Measurements from ENCODE around the gene TSHZ2.
"Not testable (repeated sequence)": the region's sequence is repeated elsewhere in the genome, so short reads cannot be mapped to it uniquely, and the experiment has no call there.

Gene TSHZ2

GRCh38 chr20:52996658-52997057 is 24.5 kb downstream of the TSHZ2 start:
- no peak for DNase-seq

GRCh38 chr20:52998268-52998667 is 26.1 kb downstream of the TSHZ2 start:
- DNase-seq: no peak

DNA sequence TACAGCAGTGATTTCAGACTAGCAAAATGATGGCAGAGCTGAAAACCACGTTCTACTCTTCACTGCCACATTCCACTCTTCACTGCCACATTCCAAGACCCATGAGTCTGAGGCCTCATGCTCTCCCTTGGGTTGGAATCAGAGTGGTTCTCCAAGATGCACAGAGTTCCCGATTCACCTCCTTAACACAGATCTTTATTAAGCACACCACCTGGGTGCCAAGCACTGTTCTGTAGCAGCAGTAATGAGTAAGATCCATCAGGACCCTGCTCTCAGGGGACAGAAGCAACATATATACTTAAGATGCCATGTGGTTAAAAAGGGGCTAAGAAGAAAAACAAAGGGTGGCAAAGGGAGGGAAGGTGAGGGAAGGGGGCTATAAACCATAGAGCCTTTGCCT is 26.9 kb downstream of the TSHZ2 start:
- no peak for DNase-seq

- DNase-seq: no peak
Measured at GRCh38 chr20:53001498-53002301, 29.5 kb downstream of the TSHZ2 start.

DNA sequence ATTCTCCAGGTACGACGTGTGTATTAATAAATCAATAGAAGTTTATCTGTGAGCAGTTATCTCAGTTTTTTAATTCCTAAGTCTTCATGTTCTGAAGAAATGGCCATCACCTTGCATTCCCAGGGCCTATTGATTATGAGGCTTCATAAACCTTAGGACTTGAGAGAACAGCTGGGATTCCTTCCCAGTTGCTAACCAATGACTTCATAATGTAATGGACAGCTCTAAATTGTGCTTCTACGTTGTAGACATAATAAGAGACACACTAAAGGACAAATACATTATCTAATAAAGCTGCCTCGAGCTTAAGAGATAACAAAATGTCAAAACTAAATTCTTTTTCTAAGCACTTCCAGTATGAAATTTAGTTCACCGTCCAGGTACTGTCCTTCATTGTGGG is 30.6 kb downstream of the TSHZ2 start:
- DNase-seq: no peak

DNA sequence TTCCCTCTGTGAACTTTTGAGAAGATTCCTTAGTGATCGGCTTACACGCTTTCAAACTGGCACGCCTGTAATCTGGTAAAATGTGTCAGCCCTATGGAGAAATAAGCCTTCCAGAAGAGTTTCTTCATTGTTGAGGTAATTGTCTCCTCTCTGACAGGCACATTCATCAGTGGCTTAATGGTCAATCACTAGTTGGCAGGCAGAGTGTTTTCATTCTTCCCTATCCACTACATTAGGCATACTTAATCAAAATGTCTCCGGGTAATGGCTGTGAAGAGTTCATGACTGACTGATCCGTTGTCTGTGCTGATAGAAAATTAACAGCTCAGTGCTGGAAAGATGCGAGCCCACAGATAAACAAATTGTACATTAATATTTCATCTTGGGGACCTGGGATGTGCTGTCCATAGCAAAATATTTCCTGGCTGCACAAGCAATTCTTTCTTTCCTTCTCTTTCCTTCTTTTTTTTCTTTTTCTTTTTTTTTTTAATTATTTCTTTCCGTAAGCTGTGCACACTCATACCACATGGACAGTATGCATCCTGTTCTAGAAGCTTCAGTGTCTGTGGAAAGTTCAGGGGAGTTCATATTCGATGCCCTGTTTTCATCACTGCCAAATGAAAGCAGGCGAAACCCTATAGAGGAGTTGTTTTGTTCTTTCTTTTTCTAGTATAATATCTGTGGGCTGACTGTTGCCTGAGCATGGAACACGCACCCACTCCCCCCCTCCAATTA is 31.4 kb downstream of the TSHZ2 start:
- no peak for DNase-seq

- DNase-seq: no peak
Measured at GRCh38 chr20:53004267-53004813, 32.2 kb downstream of the TSHZ2 start.

DNA sequence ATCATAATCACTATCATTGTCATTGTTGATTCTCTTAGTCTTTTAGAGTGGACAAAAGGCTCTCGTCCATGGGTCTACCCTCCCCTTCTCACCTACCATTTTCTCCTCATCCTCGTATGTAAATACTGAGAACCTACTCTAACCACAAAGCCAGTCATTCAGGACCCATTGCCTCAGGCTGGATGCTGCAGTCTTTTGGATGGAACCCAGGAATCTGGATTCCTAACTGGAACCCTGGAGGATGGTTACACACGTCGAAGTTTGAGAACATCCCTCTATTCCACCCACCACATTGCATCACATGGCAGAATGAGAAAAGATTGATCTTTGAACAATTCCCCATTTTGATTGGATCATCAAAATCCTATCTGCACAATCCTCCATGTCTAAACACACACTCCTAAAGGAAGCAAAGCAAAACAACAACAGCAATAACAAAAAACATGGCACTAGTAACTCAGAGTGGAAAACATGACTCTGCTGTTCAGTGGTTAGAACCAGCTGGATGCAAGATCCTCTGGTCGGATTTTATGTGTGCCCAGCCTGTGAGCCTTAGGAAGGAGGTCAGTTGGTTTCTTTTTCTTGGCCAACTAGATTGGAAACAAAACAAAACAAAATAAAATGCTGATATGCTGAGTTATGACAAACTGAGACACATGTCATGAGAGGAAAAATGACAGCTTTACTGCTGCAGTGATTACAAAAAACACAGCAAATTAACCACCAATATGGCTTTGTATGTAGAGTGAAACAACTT is 38.0 kb downstream of the TSHZ2 start:
- no peak for DNase-seq

- no peak for DNase-seq
Measured at GRCh38 chr20:53011640-53012039, 39.5 kb downstream of the TSHZ2 start.

DNA sequence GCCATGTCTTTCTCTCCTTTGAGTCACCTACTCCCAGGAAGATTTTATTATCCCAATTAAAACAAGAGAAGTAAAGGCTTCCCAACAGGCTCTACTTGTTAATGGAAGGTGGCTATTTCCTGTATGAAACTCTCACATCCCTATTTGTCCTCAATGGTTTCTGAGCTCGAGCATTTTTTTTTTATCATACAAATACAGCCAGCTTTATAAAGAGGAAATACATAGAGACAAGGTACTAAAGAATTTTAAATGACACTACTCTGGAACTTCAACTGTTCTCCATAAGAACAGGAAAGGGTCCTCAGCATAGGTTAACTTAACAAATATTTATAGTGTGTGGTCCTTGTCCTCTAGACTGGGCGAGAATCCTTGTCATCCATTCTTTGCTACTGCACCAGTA is 41.0 kb downstream of the TSHZ2 start:
- DNase-seq: no peak

DNA sequence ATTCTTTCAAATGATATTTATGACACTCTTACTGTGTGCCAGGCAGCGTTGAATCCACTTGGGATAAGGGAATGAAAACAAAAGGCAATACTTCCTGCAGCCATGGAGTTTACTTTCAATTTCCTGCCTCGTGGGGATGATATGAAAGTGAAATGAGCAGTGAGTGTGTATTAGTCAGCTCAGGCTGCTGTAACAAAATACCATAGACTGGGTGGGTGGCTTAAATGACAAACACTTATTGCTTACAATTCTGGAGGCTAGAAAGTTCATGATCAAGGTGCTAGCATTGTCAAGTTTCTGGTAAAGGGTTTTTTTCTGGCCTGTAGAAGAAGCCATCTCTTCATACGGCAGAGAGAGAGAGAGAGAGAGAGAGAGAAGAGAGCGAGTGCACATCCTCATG is 41.7 kb downstream of the TSHZ2 start:
- DNase-seq: no peak

DNA sequence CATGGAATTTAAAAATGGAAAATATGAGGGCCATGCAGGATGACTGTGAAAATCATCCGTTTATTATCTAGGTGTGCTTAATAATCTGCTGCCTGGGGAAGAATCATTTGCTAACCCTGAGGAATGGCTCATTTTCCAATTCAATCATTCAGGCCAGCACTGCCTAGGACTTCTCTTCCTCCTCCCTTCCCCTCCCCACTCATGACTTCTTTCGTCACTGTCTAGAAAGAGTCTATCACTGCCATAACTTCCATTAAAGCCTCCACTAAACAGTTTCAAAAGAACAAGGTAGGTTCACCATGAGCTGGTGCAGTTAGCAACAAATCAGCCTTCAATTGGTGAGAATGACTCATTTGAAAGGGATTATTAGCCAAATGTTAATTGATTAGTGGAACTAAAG is 43.9 kb downstream of the TSHZ2 start:
- DNase-seq: no peak

DNA sequence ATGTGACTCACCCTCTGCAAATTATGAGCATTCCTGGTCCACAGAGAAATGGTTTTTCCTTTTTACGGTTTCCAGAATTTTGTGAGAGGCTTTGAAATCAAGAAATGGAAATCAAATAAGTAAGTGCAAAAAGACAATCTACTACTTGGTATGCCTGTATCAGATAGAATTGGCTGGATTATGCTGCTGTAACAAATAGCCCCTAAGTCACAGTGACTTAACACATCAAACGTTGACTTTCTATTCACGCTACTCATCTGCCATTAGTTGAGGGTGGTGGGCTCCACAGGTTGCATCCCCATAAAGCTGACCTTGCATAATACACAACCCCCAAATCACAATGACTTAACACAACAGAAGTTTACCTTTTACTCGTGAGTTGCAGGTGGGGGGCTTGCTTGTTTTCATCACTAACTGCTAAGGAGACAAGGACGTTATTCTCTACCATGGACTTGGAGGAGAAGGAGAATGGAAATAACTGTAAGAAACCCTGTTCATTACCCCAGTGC is 44.4 kb downstream of the TSHZ2 start:
- no peak for DNase-seq

GRCh38 chr20:53017206-53017605 is 45.0 kb downstream of the TSHZ2 start:
- DNase-seq: no peak

GRCh38 chr20:53019464-53019863 is 47.3 kb downstream of the TSHZ2 start:
- no peak for DNase-seq

DNA sequence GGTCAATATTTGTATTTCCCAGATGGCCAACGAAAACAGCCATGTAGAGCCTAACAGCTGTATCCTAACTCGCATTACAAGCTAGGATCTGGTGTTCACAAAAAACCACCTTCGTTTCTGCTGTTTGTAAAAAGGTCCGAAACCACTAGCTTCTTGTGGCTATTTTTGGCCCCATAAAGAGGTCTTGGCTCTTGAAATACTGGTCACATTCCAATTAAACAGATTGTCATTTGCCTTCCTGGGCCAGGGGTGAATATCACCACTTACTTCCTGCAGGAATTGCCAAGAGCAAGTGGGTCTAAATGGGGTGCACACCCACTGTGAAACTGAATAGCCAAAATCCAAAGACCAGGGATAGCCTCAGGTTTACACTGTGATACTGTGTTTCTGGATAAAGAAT is 48.2 kb downstream of the TSHZ2 start:
- no peak for DNase-seq

DNA sequence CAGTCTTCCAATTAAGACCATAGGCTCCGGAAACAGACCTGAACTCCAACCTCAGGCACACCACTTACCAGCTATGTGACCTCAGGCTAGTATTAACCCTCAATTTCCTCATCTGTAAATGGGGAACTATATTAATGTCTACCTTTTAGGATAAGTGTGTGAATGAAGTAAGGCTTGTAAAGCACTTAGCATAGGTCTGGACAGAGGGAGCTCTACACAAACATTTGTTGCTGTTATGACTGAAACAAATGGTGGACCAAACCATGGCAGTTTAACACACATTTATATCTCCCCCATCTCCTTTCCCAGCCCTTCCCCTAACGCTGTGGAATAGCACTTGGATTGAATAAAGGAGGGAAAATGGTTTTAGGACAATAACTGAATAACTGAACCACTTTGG is 48.7 kb downstream of the TSHZ2 start:
- DNase-seq: no peak

DNA sequence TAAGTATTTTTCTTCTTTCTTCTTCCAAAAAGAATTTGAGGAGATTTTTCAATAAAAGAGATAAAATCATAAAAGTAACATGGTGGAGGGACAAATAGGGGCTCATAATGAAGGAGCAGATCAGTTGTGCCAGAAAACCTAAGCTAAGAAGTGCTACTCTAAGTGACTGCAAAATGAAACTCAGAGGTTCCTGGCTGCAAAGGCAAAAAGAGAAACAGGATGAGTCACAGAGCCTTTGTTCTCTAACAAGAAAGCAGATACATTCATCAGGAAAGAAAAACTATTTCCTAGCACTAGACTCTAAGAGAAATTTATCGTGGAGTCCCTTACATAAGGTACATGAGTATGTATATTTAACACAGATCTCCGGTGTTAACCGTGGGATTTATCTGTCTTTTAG is 49.8 kb downstream of the TSHZ2 start:
- DNase-seq: no peak

DNA sequence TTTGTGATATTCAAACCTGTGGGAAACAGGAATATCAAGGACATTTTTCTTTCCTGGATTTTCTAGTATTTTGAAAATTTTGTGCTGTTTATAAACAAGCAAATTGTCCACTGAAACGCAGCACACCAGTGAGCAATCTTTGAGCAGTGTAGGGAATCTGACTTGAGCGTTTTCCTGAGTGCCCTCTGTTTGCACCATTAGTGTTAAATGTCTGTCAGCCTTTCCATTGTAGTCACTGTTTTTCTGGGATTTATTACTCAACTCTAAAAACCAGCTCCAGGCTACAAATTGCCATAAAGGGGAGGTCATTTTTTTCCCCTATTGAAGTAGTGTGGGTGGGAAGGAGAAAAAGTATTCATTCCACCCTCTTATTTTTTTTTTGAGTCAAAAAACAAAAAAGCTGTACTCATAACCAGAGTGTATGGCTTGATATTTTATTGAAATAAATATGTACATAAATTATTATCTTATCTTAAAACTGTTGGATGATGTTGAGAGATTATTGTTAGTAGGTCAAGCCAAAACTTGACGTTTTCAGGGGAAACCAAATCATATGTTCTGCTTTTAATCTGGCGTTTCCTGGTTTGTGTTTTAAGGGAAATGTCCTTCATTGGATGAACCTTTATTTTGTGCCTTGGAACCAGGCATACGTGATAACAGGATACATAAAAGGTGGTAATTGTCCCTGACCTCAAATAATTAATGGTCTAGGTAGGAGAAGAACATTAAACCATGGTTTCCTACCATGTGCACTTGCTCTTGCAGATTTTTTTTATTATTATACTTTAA is 51.8 kb downstream of the TSHZ2 start:
- no peak for DNase-seq

- not testable (repeated sequence) for DNase-seq
Measured at GRCh38 chr20:53024653-53025052, 52.5 kb downstream of the TSHZ2 start.

- DNase-seq: no peak
Measured at GRCh38 chr20:53027089-53027488, 54.9 kb downstream of the TSHZ2 start.

GRCh38 chr20:53028337-53029007 is 56.3 kb downstream of the TSHZ2 start:
- no peak for DNase-seq
